NCI-H2081 treated with DMSO at 0.1 percent for 48 hours (cell line): ENCODE data around the gene EEF1A2.

Experiments
- DNase-seq: peaks from one replicate; lab custom pipeline; 2025; lab: John Stamatoyannopoulos, UW

EEF1A2 gene

GRCh38 chr20:63449796-63450730 lies 48.8 kb downstream of the EEF1A2 start:
- DNase-seq = no peak

- no peak for DNase-seq
Measured at GRCh38 chr20:63449025-63449424, 49.9 kb downstream of the EEF1A2 start.

GRCh38 chr20:63448031-63448430 lies 50.9 kb downstream of the EEF1A2 start:
- DNase-seq = no peak

GRCh38 chr20:63447320-63447719 lies 51.6 kb downstream of the EEF1A2 start:
- DNase-seq = no peak

- DNase-seq = no peak
Measured at GRCh38 chr20:63446216-63447024, 52.5 kb downstream of the EEF1A2 start.

- DNase-seq = no peak
Measured at GRCh38 chr20:63445075-63445734, 53.7 kb downstream of the EEF1A2 start.

GRCh38 chr20:63444548-63444947 lies 54.3 kb downstream of the EEF1A2 start:
- no peak for DNase-seq

- DNase-seq = no peak
Measured at GRCh38 chr20:63443606-63444395, 55.1 kb downstream of the EEF1A2 start.

- no peak for DNase-seq
Measured at GRCh38 chr20:63442100-63442493, 56.8 kb downstream of the EEF1A2 start.

- DNase-seq = no peak
Measured at GRCh38 chr20:63441136-63442099, 57.5 kb downstream of the EEF1A2 start.

GRCh38 chr20:63440366-63440955 lies 58.4 kb downstream of the EEF1A2 start:
- DNase-seq = no peak

GRCh38 chr20:63439866-63440265 lies 59.0 kb downstream of the EEF1A2 start:
- no peak for DNase-seq

- DNase-seq = no peak
Measured at GRCh38 chr20:63438121-63438520, 60.8 kb downstream of the EEF1A2 start.
